A549 (cell line): ENCODE data around the gene OTX1. TPM values are rescaled to one million over a fixed set of nuclear protein-coding genes. Genes with fewer than 3 reads are reported as not detected.

Experiments
- ATAC-seq, 2 experiments: fragments of 200-7000 bp in 1 of 2; fragments of >200 bp in 1 of 2; cut with Nextera tagmentation in 1 of 2; cut with Tn5 transposase in 1 of 2; 3 replicates each; pipeline versions ENCODE4 v1.8.0 to v1.9.1; 2018 to 2020; ENCODE audit warnings: mild to moderate bottlenecking in 1 of 2, moderate library complexity in 1 of 2
- CTCF ChIA-PET: fragments of 300-600 bp; sonication (Branson Sonifier 250); formaldehyde crosslinking; extraction: SDS; loops from one replicate; lab custom pipeline; 2021; ENCODE audit warnings: antibody characterized with exemption, inconsistent platforms; lab: Yijun Ruan, JAX
- POLR2A ChIA-PET: fragments of 350-600 bp; formaldehyde crosslinking; extraction: SDS; loops from one replicate; lab custom pipeline; 2021; ENCODE audit warnings: antibody characterized with exemption, inconsistent platforms; lab: Yijun Ruan, JAX
- DNase-seq, 2 experiments: peaks; one replicate each; pipeline versions ENCODE4 v3.0.0 to v3.0.0-alpha.2; 2011 to 2016; ENCODE audit warnings: low read depth in 1 of 2, low spot score in 1 of 2
- FAIRE-seq: peaks from 2 replicates; lab custom pipeline; 2011; peaks lifted over from hg19 to GRCh38; lab: Jason Lieb, UNC
- H3K27ac ChIP-seq, 2 experiments: fragments of >200 bp; sonication (Bioruptor Twin); formaldehyde crosslinking; 3 replicates each; pipeline ENCODE4 v1.5.1; 2016 to 2017
- H3K4me1 ChIP-seq: fragments of >200 bp; sonication (Bioruptor Twin); formaldehyde crosslinking; 3 replicates; pipeline ENCODE4 v1.6.1; 2016
- H3K4me2 ChIP-seq: fragments of >200 bp; sonication (Bioruptor Twin); formaldehyde crosslinking; 3 replicates; pipeline ENCODE4 v1.6.1; 2016
- H3K4me3 ChIP-seq: fragments of >200 bp; sonication (Bioruptor Twin); formaldehyde crosslinking; 3 replicates; pipeline ENCODE4 v1.5.1; 2016
- H3K9me3 ChIP-seq: fragments of >200 bp; sonication (Bioruptor Twin); formaldehyde crosslinking; 3 replicates; pipeline ENCODE4 v1.6.1; 2016
- BHLHE40 ChIP-seq: IDR thresholded peaks from 2 replicates; pipeline ENCODE4 v1.6.1; 2012; ENCODE audit warnings: low read depth, low read length, inconsistent platforms
- CBX2 ChIP-seq: fragments of 200-600 bp; sonication (generic); IDR thresholded peaks from 2 replicates; pipeline ENCODE4 v1.6.1; 2016; ENCODE audit warnings: low read depth, mild to moderate bottlenecking, borderline replicate concordance
- CBX8 ChIP-seq: fragments of 200-600 bp; sonication (generic); IDR thresholded peaks from 2 replicates; pipeline ENCODE4 v1.6.1; 2016
- CHD2 ChIP-seq: fragments of 150-350 bp; IDR thresholded peaks from 2 replicates; pipeline ENCODE4 v1.6.1; 2014; ENCODE audit warnings: low read length; ENCODE audit not compliant: partially characterized antibody
- CHD4 ChIP-seq: fragments of 200-600 bp; sonication (generic); IDR thresholded peaks from 2 replicates; pipeline ENCODE4 v1.6.1; 2016; ENCODE audit warnings: antibody characterized with exemption, mild to moderate bottlenecking, borderline replicate concordance
- ESRRA ChIP-seq: fragments of 150-350 bp; IDR thresholded peaks from 2 replicates; pipeline ENCODE4 v1.6.1; 2014; ENCODE audit warnings: mild to moderate bottlenecking, low read length, borderline replicate concordance
- FOSB ChIP-seq: fragments of 250-450 bp; sonication (Bioruptor Pico); IDR thresholded peaks from 2 replicates; pipeline ENCODE4 v1.5.0; 2020; ENCODE audit warnings: mild to moderate bottlenecking, moderate library complexity
- FOSL2 ChIP-seq, 2 experiments: fragments of 450-650 bp in 1 of 2; fragments of >200 bp in 1 of 2; sonication (Bioruptor Twin) in 1 of 2; formaldehyde crosslinking; IDR thresholded peaks; 2 replicates each; pipeline versions ENCODE4 v1.5.0 to v1.6.1; 2016 to 2020; ENCODE audit warnings: mild to moderate bottlenecking in 1 of 2, moderate library complexity in 1 of 2
- FOXS1 ChIP-seq: fragments of 250-450 bp; sonication (Bioruptor Pico); IDR thresholded peaks from 2 replicates; pipeline ENCODE4 v1.5.0; 2020; ENCODE audit warnings: mild to moderate bottlenecking, moderate library complexity
- HOXA7 ChIP-seq: fragments of 250-450 bp; sonication (Bioruptor Pico); IDR thresholded peaks from 2 replicates; pipeline ENCODE4 v1.5.0; 2020; ENCODE audit warnings: mild to moderate bottlenecking, moderate library complexity
- HOXB5 ChIP-seq: fragments of 250-450 bp; sonication (Bioruptor Pico); IDR thresholded peaks from 2 replicates; pipeline ENCODE4 v1.5.0; 2020; ENCODE audit warnings: mild to moderate bottlenecking, moderate library complexity
- JUNB ChIP-seq: fragments of >200 bp; sonication (Bioruptor Twin); formaldehyde crosslinking; IDR thresholded peaks from 2 replicates; pipeline ENCODE4 v1.6.1; 2016
- KDM1A ChIP-seq: fragments of 200-600 bp; sonication (generic); IDR thresholded peaks from 2 replicates; pipeline ENCODE4 v1.6.1; 2016; ENCODE audit warnings: low read depth, mild to moderate bottlenecking
- KDM5A ChIP-seq: fragments of 200-600 bp; sonication (generic); IDR thresholded peaks from 2 replicates; pipeline ENCODE4 v1.6.1; 2016; ENCODE audit warnings: antibody characterized with exemption, mild to moderate bottlenecking
- MAZ ChIP-seq: fragments of 150-350 bp; IDR thresholded peaks from 2 replicates; pipeline ENCODE4 v1.6.1; 2014; ENCODE audit warnings: antibody characterized with exemption, low read depth, low read length, borderline replicate concordance
- NPAS2 ChIP-seq: fragments of 250-450 bp; sonication (Bioruptor Pico); IDR thresholded peaks from 2 replicates; pipeline ENCODE4 v1.8.0; 2022; ENCODE audit warnings: mild to moderate bottlenecking, moderate library complexity, borderline replicate concordance
- NR3C1 ChIP-seq: fragments of >200 bp; sonication (Bioruptor Twin); formaldehyde crosslinking; IDR thresholded peaks from 3 replicates; pipeline ENCODE4 v1.6.1; 2017
- RCOR1 ChIP-seq: fragments of 150-350 bp; IDR thresholded peaks from 2 replicates; pipeline ENCODE4 v1.6.1; 2014; ENCODE audit warnings: antibody characterized with exemption, low read length, low read depth
- SMC3 ChIP-seq: fragments of >200 bp; sonication (Bioruptor Twin); formaldehyde crosslinking; IDR thresholded peaks from 3 replicates; pipeline ENCODE4 v1.6.1; 2018; ENCODE audit warnings: inconsistent platforms
- TFCP2L1 ChIP-seq: fragments of 250-450 bp; sonication (Bioruptor Pico); IDR thresholded peaks from 2 replicates; pipeline ENCODE4 v1.5.0; 2021; ENCODE audit warnings: mild to moderate bottlenecking
- TP53 ChIP-seq: fragments of 250-450 bp; sonication (Bioruptor Pico); IDR thresholded peaks from 2 replicates; pipeline ENCODE4 v1.5.0; 2021; ENCODE audit warnings: mild to moderate bottlenecking, moderate library complexity
- ZC3H11A ChIP-seq: fragments of 450-650 bp; IDR thresholded peaks from 2 replicates; pipeline ENCODE4 v1.6.1; 2014; ENCODE audit warnings: antibody characterized with exemption, mild to moderate bottlenecking
- ZSCAN20 ChIP-seq: fragments of 250-450 bp; sonication (Bioruptor Pico); IDR thresholded peaks from 2 replicates; pipeline ENCODE4 v1.8.0; 2022; ENCODE audit warnings: mild to moderate bottlenecking, moderate library complexity
- WGBS: methylation state at CpG from one replicate; pipeline ENCODE4 v1.1.6; 2017; ENCODE audit errors: missing lambda C conversion rate; 5-methylcytosine and 5-hydroxymethylcytosine counted together
- polyA plus RNA-seq, 4 experiments: library from polyadenylated mRNA; depleted of rRNA in 3 of 4; stranded (reverse); fragments of >200 nt; fragmentation: RNase III in 1 of 4; extraction: RNeasy Plus Mini Kit Qiagen cat#74134 plus additional on column Dnase treatment in 1 of 4; gene quantifications; 2 replicates in 3 of 4; 3 replicates in 1 of 4; pipeline ENCODE4 v1.2.3, GENCODE V29; 2011 to 2017
- TF ChIP-seq, protein P1 (sequence below): fragments of 450-650 bp; IDR thresholded peaks from 2 replicates; pipeline ENCODE4 v1.6.1; 2014; ENCODE audit warnings: antibody characterized with exemption
- TF ChIP-seq, protein P2 (sequence below): fragments of 250-450 bp; sonication (Bioruptor Pico); IDR thresholded peaks from 2 replicates; pipeline ENCODE4 v1.5.0; 2021; ENCODE audit warnings: mild to moderate bottlenecking, moderate library complexity, borderline replicate concordance
- TF ChIP-seq, protein P3 (sequence below): fragments of >200 bp; sonication (Bioruptor Twin); formaldehyde crosslinking; IDR thresholded peaks from 3 replicates; pipeline ENCODE4 v1.6.1; 2016
- TF ChIP-seq, protein P4 (sequence below): fragments of >200 bp; sonication (Bioruptor Twin); formaldehyde crosslinking; IDR thresholded peaks from 2 replicates; pipeline ENCODE4 v1.6.1; 2016
- TF ChIP-seq, protein P5 (sequence below): fragments of 250-450 bp; sonication (Bioruptor Pico); IDR thresholded peaks from 2 replicates; pipeline ENCODE4 v1.5.0; 2020; ENCODE audit warnings: low read depth, mild to moderate bottlenecking, moderate library complexity

OTX1 gene
- polyA plus RNA-seq, 2 of the 4 experiments (the other 2 are of a cell fraction), result 0.26 to 2.5 TPM

DNA sequence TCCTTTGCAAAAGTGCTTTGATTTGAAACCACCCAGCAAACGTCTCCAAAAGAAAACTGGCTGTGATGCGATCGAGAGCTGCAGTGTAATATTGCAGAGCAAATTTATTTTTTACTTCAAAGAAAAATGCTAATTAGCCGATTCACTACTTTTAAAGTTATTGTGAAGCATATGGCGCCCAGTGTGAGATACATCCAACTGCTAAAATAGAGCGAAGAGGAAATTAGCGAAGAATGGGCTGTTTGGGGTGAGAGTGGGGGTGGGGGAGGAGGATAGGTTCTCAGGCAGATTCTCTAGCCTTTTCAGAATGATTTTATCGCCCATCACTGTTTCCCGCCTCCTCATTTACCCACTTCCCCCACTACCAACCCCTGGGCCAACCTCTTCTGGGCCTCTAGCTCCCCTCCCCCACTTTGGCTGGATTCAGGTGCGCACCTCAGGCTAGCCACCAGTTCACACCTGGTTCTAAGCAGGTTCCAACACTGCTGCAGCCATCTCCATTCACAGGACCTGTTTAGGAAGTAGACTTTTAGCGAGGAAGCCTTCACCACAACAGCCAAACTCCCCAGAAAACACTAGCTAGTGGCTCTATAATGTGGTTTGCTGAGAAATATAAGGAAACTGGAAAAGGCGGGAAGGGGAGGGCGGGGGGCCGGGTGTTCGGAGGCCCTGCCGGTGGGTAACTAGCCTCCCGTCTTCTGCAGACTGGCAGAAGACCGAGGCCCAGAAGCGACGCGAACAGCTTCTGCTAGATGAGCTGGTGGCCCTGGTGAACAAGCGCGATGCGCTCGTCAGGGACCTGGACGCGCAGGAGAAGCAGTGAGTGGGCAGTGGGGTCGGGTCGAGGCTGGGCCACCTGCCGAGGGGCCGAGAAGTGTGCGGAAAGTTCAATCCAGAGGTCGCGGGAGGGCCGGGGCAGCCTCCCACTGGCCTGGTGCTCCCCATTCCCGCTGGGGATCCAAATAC, 6.0 kb upstream of the OTX1 start (continued):
- TF ChIP-seq FOSL2 (IDR thresholded peaks at IDR 0.05) (no peak), FOSL2 (CRISPR knock-in tag; IDR thresholded peaks at IDR 0.05) (no peak), TP53 (no peak)
- TF ChIP-seq, protein P1, sequence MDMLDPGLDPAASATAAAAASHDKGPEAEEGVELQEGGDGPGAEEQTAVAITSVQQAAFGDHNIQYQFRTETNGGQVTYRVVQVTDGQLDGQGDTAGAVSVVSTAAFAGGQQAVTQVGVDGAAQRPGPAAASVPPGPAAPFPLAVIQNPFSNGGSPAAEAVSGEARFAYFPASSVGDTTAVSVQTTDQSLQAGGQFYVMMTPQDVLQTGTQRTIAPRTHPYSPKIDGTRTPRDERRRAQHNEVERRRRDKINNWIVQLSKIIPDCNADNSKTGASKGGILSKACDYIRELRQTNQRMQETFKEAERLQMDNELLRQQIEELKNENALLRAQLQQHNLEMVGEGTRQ, result no peak

DNA sequence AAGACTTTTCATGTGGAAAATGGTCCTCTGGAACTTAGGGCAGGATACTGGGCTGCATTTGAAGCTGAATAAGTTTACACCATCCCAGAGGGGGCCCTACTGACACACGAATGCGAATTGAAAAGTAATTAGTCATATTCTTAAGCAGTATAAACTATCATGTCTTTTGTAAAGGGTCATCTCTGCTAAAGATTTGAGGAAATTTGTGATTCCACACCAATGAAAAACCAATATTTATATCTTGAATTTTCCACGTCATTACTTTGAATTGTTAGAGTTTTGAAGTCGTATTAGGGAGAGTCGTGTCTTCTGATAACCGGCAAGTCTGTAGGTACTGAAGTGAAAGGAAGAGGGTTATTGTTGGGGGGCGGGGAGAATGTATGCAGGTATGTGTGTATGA, 4.1 kb upstream of the OTX1 start:
- ATAC-seq (no peak), FAIRE-seq (no peak), DNase-seq (no peak)
- 89% methylated on average over 7 of the region's 7 CpGs for WGBS
- TF ChIP-seq TFCP2L1 (CRISPR knock-in tag), result no peak
- TF ChIP-seq TP53, result no peak
- TF ChIP-seq FOSB (CRISPR knock-in tag), result no peak
- TF ChIP-seq CBX8, result no peak
- TF ChIP-seq, protein P2, sequence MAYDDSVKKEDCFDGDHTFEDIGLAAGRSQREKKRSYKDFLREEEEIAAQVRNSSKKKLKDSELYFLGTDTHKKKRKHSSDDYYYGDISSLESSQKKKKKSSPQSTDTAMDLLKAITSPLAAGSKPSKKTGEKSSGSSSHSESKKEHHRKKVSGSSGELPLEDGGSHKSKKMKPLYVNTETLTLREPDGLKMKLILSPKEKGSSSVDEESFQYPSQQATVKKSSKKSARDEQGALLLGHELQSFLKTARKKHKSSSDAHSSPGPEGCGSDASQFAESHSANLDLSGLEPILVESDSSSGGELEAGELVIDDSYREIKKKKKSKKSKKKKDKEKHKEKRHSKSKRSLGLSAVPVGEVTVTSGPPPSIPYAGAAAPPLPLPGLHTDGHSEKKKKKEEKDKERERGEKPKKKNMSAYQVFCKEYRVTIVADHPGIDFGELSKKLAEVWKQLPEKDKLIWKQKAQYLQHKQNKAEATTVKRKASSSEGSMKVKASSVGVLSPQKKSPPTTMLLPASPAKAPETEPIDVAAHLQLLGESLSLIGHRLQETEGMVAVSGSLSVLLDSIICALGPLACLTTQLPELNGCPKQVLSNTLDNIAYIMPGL (CRISPR knock-in tag), result no peak
- no peak for TF ChIP-seq MAZ
- no peak for TF ChIP-seq KDM5A
- no peak for TF ChIP-seq NPAS2 (CRISPR knock-in tag)
- no peak for TF ChIP-seq RCOR1
- TF ChIP-seq, protein P3, sequence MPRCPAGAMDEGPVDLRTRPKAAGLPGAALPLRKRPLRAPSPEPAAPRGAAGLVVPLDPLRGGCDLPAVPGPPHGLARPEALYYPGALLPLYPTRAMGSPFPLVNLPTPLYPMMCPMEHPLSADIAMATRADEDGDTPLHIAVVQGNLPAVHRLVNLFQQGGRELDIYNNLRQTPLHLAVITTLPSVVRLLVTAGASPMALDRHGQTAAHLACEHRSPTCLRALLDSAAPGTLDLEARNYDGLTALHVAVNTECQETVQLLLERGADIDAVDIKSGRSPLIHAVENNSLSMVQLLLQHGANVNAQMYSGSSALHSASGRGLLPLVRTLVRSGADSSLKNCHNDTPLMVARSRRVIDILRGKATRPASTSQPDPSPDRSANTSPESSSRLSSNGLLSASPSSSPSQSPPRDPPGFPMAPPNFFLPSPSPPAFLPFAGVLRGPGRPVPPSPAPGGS, result no peak
- no peak for TF ChIP-seq CBX2
- Histone ChIP-seq H3K4me1 (peaks cover 10% of the 10 kb centered on the region; the same call in 1 of the 3 replicates), H3K4me3 (no peak overlapping the region), H3K27ac (no peak overlapping the region), H3K9me3 (no peaks in the 10 kb centered on the region), H3K4me2 (no peak overlapping the region)
- POLR2A ChIA-PET, result no interaction called here
- CTCF ChIA-PET, result interaction anchor here (0.9 to 1.3 kb wide), 3 partner anchors 10 to 590 kb away, joined by 3 read pairs; no protein-coding TSS in a partner anchor

DNA sequence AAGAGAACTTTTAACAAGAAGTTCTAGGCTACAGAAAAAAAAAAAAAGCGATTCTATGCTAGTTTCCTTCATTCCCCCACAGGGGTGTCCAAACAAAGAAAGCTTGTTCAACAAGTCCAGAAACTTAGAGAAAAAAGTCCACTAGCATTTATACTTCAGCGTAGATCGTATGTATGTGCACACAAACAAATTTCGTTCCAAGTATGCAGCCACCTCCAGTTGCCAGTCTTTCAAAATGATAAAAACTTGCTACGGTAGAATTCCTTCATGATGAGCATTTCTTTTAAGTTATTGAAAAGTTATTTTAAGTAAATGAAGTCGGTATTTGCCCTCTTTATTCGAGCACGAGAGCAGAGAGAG, 3.7 kb upstream of the OTX1 start:
- H3K27ac ChIP-seq, result no peak overlapping the region
- FAIRE-seq, result no peak
- TF ChIP-seq JUNB (no peak), CBX8 (no peak), SMC3 (no peak), NR3C1 (no peak), HOXA7 (CRISPR knock-in tag) (no peak), KDM1A (no peak), CHD4 (no peak), ZC3H11A (no peak), FOXS1 (no peak), CHD2 (no peak), ZSCAN20 (CRISPR knock-in tag) (no peak), HOXB5 (CRISPR knock-in tag) (no peak), BHLHE40 (no peak), ESRRA (no peak)
- TF ChIP-seq, protein P4, sequence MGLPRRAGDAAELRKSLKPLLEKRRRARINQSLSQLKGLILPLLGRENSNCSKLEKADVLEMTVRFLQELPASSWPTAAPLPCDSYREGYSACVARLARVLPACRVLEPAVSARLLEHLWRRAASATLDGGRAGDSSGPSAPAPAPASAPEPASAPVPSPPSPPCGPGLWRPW, result no peak
- TF ChIP-seq, protein P5, sequence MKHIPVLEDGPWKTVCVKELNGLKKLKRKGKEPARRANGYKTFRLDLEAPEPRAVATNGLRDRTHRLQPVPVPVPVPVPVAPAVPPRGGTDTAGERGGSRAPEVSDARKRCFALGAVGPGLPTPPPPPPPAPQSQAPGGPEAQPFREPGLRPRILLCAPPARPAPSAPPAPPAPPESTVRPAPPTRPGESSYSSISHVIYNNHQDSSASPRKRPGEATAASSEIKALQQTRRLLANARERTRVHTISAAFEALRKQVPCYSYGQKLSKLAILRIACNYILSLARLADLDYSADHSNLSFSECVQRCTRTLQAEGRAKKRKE, result no peak
- TF ChIP-seq, all 56 proteins: peak for 0
- ATAC-seq (no peak), DNase-seq (no peak)
- Histone ChIP-seq H3K4me2 (no peak overlapping the region), H3K4me3 (no peak overlapping the region), H3K9me3 (no peaks in the 10 kb centered on the region), H3K4me1 (peaks cover 9% of the 10 kb centered on the region; the same call in 1 of the 3 replicates)
- ChIA-PET POLR2A (no interaction called here), CTCF (interaction anchor here (0.6 to 1.3 kb wide), 4 partner anchors 10 to 590 kb away, joined by 3 to 4 read pairs (median 3); no protein-coding TSS in a partner anchor)
- WGBS, result 90% methylated on average over 8 of the region's 8 CpGs
